Occipital lobe (tissue), 2 donors: ENCODE results near the gene NCCRP1. TPM values are rescaled to one million over a fixed set of nuclear protein-coding genes. Genes with fewer than 3 reads are reported as not detected.

ENCODE experiments used
- DNase-seq: peaks from one replicate; lab custom pipeline; 2025; lab: John Stamatoyannopoulos, UW
- total RNA-seq: library from RNA; depleted of rRNA; stranded (reverse); fragments of >200 nt; gene quantifications from one replicate; pipeline ENCODE4 v1.2.3, GENCODE V29; 2014

Gene NCCRP1
- total RNA-seq, 1 donor from 2014 or later: not detected

- DNase-seq: peak; percentile 10
Observed at GRCh38 chr19:39246951-39247669, 50.3 kb downstream of the NCCRP1 start.

DNA sequence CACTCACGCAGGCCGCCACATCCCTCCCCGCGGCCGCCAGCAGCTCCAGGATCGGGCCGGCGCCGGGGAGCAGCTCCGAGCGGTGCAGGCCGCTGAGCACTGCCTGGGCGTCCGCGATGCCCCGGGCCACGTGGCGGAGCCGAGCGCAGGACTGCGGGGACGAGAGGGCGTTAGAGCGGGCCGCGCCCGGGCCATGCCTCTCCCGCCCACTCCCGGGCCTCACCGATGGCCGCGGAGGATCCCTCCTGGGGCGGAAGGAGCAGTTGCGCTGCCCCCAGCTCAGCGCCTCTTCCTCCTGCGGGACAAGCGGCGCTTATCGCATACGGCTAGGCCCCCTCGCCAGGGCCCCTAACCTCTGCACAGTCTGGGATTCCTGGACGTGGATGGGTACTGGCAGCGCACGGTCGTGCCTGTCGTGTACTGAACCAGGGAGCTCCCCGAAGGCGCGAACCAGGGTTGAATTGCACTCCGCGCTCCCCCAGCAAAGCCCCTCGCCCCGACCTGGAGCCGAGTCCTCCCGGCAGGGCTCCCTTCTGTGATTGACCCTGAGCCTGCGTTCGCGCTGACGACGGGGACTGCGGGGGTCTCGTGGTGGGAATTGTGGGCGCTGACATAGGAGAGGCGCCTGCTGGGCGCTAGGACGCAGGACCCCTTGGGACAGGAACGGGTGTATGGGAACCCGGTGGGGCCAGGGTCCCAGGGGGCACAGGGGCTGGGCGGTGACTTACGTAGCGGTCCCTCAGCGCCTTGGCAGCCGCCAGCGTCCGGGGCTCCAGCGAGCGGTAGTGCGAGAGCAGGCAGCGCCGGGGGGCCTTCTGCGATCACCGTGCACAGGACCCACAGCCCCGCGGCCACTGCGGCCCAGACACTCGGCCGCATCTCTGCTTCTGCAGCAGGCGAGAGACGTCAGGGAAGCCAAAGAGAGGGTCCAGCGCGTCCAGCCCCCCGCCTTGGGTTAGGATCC is 51.2 kb downstream of the NCCRP1 start:
- DNase-seq: no peak

- DNase-seq: no peak
Observed at GRCh38 chr19:39248806-39249205, 52.0 kb downstream of the NCCRP1 start, which contains the start of gene IFNL4. Gene IFNL4 (minus strand): TSS chr19:39248856.

GRCh38 chr19:39251081-39251480 is 54.3 kb downstream of the NCCRP1 start:
- no peak for DNase-seq

Other genes starting within 250 kb of the NCCRP1 start
- 3.6 TPM for gene FBXO17, start 221.2 kb upstream of the NCCRP1 start, total RNA-seq
- gene FBXO27, start 164.4 kb upstream of the NCCRP1 start, total RNA-seq: 5.6 TPM
- not detected for gene ACP7, start 112.6 kb upstream of the NCCRP1 start, total RNA-seq
- 1.9 TPM for gene PAK4, start 71.2 kb upstream of the NCCRP1 start, total RNA-seq
- not detected for gene SYCN, start 7.3 kb downstream of the NCCRP1 start, total RNA-seq
- gene IFNL3, start 48.0 kb downstream of the NCCRP1 start, total RNA-seq: not detected
- gene IFNL4, start 51.9 kb downstream of the NCCRP1 start, total RNA-seq: not detected
- gene IFNL2, start 71.4 kb downstream of the NCCRP1 start, total RNA-seq: not detected
- gene IFNL1, start 99.4 kb downstream of the NCCRP1 start, total RNA-seq: not detected
- gene LRFN1, start 123.9 kb downstream of the NCCRP1 start, total RNA-seq: 6.9 TPM
- 5.3 TPM for gene GMFG, start 139.1 kb downstream of the NCCRP1 start, total RNA-seq
- gene SAMD4B, start 145.5 kb downstream of the NCCRP1 start, total RNA-seq: 18.7 TPM
- 29.2 TPM for gene PAF1, start 194.1 kb downstream of the NCCRP1 start, total RNA-seq
- 17.2 TPM for gene MED29, start 194.4 kb downstream of the NCCRP1 start, total RNA-seq
- 1.2 TPM for gene ZFP36, start 209.9 kb downstream of the NCCRP1 start, total RNA-seq
- 27.3 TPM for gene PLEKHG2, start 215.7 kb downstream of the NCCRP1 start, total RNA-seq
- gene RPS16, start 239.0 kb downstream of the NCCRP1 start, total RNA-seq: 77.0 TPM
- gene SUPT5H, start 248.6 kb downstream of the NCCRP1 start, total RNA-seq: 47.9 TPM